Endodermal cell (in vitro differentiated cells): ENCODE results near the gene TMBIM6. TPM values are rescaled to one million over a fixed set of nuclear protein-coding genes. Genes with fewer than 3 reads are reported as not detected.

ENCODE experiments used
- DNase-seq: peaks from one replicate; pipeline ENCODE4 v3.0.0-alpha.2; 2017
- H3K27ac ChIP-seq: 2 replicates; pipeline ENCODE4 v1.5.1; 2013; ENCODE audit warnings: mild to moderate bottlenecking, low read depth, low read length, moderate library complexity
- H3K27me3 ChIP-seq: 2 replicates; pipeline ENCODE4 v1.6.1; 2013; ENCODE audit warnings: mild to moderate bottlenecking, low read length, moderate library complexity; ENCODE audit not compliant: insufficient read depth, control insufficient read depth, poor library complexity, severe bottlenecking
- H3K36me3 ChIP-seq: 2 replicates; pipeline ENCODE4 v1.7.0; 2013; ENCODE audit warnings: mild to moderate bottlenecking, low read length, moderate library complexity; ENCODE audit not compliant: control insufficient read depth, insufficient read depth
- H3K4me1 ChIP-seq: one replicate; pipeline ENCODE4 v1.7.0; 2013; ENCODE audit warnings: low read length; ENCODE audit not compliant: control insufficient read depth, insufficient read depth
- H3K4me3 ChIP-seq: 2 replicates; pipeline ENCODE4 v1.5.1; 2013; ENCODE audit warnings: mild to moderate bottlenecking, low read length, moderate library complexity
- H3K9ac ChIP-seq: 2 replicates; pipeline ENCODE4 v1.6.1; 2013; ENCODE audit warnings: mild to moderate bottlenecking, low read length, moderate library complexity; ENCODE audit not compliant: poor library complexity, severe bottlenecking; ENCODE audit errors: extremely low read depth
- H3K9me3 ChIP-seq: 2 replicates; pipeline ENCODE4 v1.6.1; 2013; ENCODE audit warnings: mild to moderate bottlenecking, low read length, moderate library complexity; ENCODE audit not compliant: control insufficient read depth
- H3K27ac Mint-ChIP-seq: 2 replicates; pipeline ENCODE4 v1.8.0; 2020; ENCODE audit warnings: mixed read lengths
- H3K27me3 Mint-ChIP-seq: 2 replicates; pipeline ENCODE4 v1.8.0; 2021; ENCODE audit warnings: mild to moderate bottlenecking, mixed read lengths; ENCODE audit not compliant: insufficient read depth
- H3K36me3 Mint-ChIP-seq: 2 replicates; pipeline ENCODE4 v1.8.0; 2020; ENCODE audit warnings: low read depth, mixed read lengths
- H3K4me1 Mint-ChIP-seq: 2 replicates; pipeline ENCODE4 v1.8.0; 2020; ENCODE audit warnings: mixed read lengths
- H3K4me3 Mint-ChIP-seq: 2 replicates; pipeline ENCODE4 v1.8.0; 2020; ENCODE audit warnings: mild to moderate bottlenecking, moderate library complexity, mixed read lengths
- H3K9me3 Mint-ChIP-seq: 2 replicates; pipeline ENCODE4 v1.8.0; 2020; ENCODE audit warnings: mild to moderate bottlenecking, mixed read lengths
- CTCF ChIP-seq: fragments of 200-600 bp; sonication (generic); conservative IDR thresholded peaks from 2 replicates; pipeline ENCODE4 v1.5.0; 2021; ENCODE audit warnings: antibody characterized with exemption, mild to moderate bottlenecking
- WGBS, 2 experiments: methylation state at CpG; one replicate each; pipeline versions ENCODE4 v1.1.5 to v1.1.7; 2013; ENCODE audit warnings: missing lambda C conversion rate in 2 of 2, mixed read lengths in 1 of 2; ENCODE audit not compliant: insufficient coverage in 1 of 2, insufficient read length in 1 of 2; 5-methylcytosine and 5-hydroxymethylcytosine counted together
- total RNA-seq, 2 donors: library from RNA; stranded (reverse); fragmentation: NEBNext Ultra II Directional in 1 of 2; extraction: Animal tissue kit (Norgen Biotek cat#: 25700) in 1 of 2; gene quantifications; 2 replicates in 1 of 2; 3 replicates in 1 of 2; pipeline ENCODE4 v1.2.1, GENCODE V29; 2021

The TMBIM6 gene
- total RNA-seq, 2 donors from 2014 or later, result 426 to 455 TPM

GRCh38 chr12:49809906-49810389 is 68.6 kb downstream of the TMBIM6 start:
- Mint-ChIP-seq H3K27ac (peak overlapping the region; percentile 85), H3K36me3 (peaks cover 21% of the 10 kb centered on the region), H3K9me3 (no peaks in the 10 kb centered on the region), H3K4me1 (peaks cover 24% of the 10 kb centered on the region), H3K27me3 (no peaks in the 10 kb centered on the region), H3K4me3 (no peak overlapping the region)
- Histone ChIP-seq H3K4me3 (no peak overlapping the region), H3K9me3 (no peaks in the 10 kb centered on the region), H3K36me3 (peaks cover 3% of the 10 kb centered on the region), H3K27ac (peak overlapping the region; percentile 98), H3K27me3 (no peaks in the 10 kb centered on the region), H3K4me1 (no peaks in the 10 kb centered on the region), H3K9ac (no peak overlapping the region)
- TF ChIP-seq CTCF, result no peak
- DNase-seq, result peak; percentile 66
- WGBS, 2 experiments, result 65 to 74% methylated on average over 4 to 6 of the region's 9 CpGs

- TF ChIP-seq CTCF, result no peak
- Histone ChIP-seq H3K27me3 (no peaks in the 10 kb centered on the region), H3K4me3 (no peak overlapping the region), H3K36me3 (peaks cover 3% of the 10 kb centered on the region), H3K4me1 (no peaks in the 10 kb centered on the region), H3K27ac (peak overlapping the region; percentile 7), H3K9ac (no peak overlapping the region), H3K9me3 (no peaks in the 10 kb centered on the region)
- peaks cover 22% of the 10 kb centered on the region for H3K4me1 Mint-ChIP-seq
- no peak overlapping the region for H3K27ac Mint-ChIP-seq
- no peak overlapping the region for H3K4me3 Mint-ChIP-seq
- no peaks in the 10 kb centered on the region for H3K9me3 Mint-ChIP-seq
- H3K27me3 Mint-ChIP-seq, result no peaks in the 10 kb centered on the region
- H3K36me3 Mint-ChIP-seq, result peaks cover 15% of the 10 kb centered on the region
- DNase-seq, result peak; percentile 63
- WGBS, 2 experiments, result 79 to 83% methylated on average over 1 to 5 of the region's 5 CpGs
Observed at GRCh38 chr12:49811136-49811535, 69.8 kb downstream of the TMBIM6 start.

- no peaks in the 10 kb centered on the region for H3K27me3 Mint-ChIP-seq
- no peak for TF ChIP-seq CTCF
- no peak overlapping the region for H3K9ac ChIP-seq
- 94 to 95% methylated on average over 4 of the region's 4 CpGs for WGBS, 2 experiments
- H3K27ac ChIP-seq, result no peak overlapping the region
- H3K4me3 Mint-ChIP-seq, result no peak overlapping the region
- no peaks in the 10 kb centered on the region for H3K9me3 Mint-ChIP-seq
- no peak for DNase-seq
- H3K36me3 ChIP-seq, result peaks cover 3% of the 10 kb centered on the region
- peaks cover 12% of the 10 kb centered on the region for H3K36me3 Mint-ChIP-seq
- H3K9me3 ChIP-seq, result no peaks in the 10 kb centered on the region
- H3K27ac Mint-ChIP-seq, result no peak overlapping the region
- H3K4me3 ChIP-seq, result no peak overlapping the region
- H3K27me3 ChIP-seq, result no peaks in the 10 kb centered on the region
- no peaks in the 10 kb centered on the region for H3K4me1 ChIP-seq
- peaks cover 22% of the 10 kb centered on the region for H3K4me1 Mint-ChIP-seq
Observed at GRCh38 chr12:49811961-49812401, 70.6 kb downstream of the TMBIM6 start.
